HCT116 (cell line): ENCODE results near the gene CD99L2. TPM values are rescaled to one million over a fixed set of nuclear protein-coding genes. Genes with fewer than 3 reads are reported as not detected.

ENCODE experiments used
- ATAC-seq: fragments of 200-7000 bp; cut with Tn5 transposase; 2 replicates; pipeline ENCODE4 v1.9.1; 2020; ENCODE audit warnings: mild to moderate bottlenecking, moderate library complexity
- BruUV-seq: library from RNA; stranded (reverse); fragments of 400-500 nt; replicated peaks from 2 replicates; lab custom pipeline; 2021; lab: Mats Ljungman, UMichigan
- CTCF ChIA-PET: fragments of 300-600 bp; sonication (Branson Sonifier 250); formaldehyde crosslinking; loops from one replicate; lab custom pipeline; 2021; ENCODE audit warnings: antibody characterized with exemption; lab: Charles Lee
- POLR2A ChIA-PET: fragments of 300-600, 350-600 bp; sonication (Branson Sonifier 250); formaldehyde crosslinking; loops from one replicate; lab custom pipeline; 2021; ENCODE audit warnings: antibody characterized with exemption; lab: Charles Lee
- RAD21 ChIA-PET, 2 experiments: fragments of 300-600 bp; sonication (Branson Sonifier 250); formaldehyde crosslinking; loops; one replicate each; lab custom pipeline; 2023; ENCODE audit warnings: low total read pairs in 2 of 2; ENCODE audit not compliant: uncharacterized antibody in 2 of 2, unreplicated experiment in 2 of 2, low non-redundant PET in 1 of 2; lab: Charles Lee
- DNase-seq: peaks from one replicate; pipeline ENCODE4 v3.0.0-alpha.2; 2010; ENCODE audit warnings: low read depth, low spot score
- H2AFZ ChIP-seq: fragments of 200-600 bp; shearing (Covaris generic), sonication (generic); 2 replicates; pipeline ENCODE4 v1.6.1; 2017; ENCODE audit warnings: low read depth, mixed run types, mixed read lengths, antibody characterized with exemption, low read length; ENCODE audit not compliant: poor library complexity, severe bottlenecking
- H3K27ac ChIP-seq: 2 replicates; pipeline ENCODE4 v1.5.1; 2012; ENCODE audit warnings: low read depth, low read length
- H3K27me3 ChIP-seq: fragments of 200-600 bp; sonication (generic); 2 replicates; pipeline ENCODE4 v1.6.1; 2016; ENCODE audit warnings: mixed run types, low read length, mixed read lengths; ENCODE audit not compliant: insufficient read depth
- H3K36me3 ChIP-seq, 2 experiments: fragments of 200-500 bp in 1 of 2; fragments of 200-600 bp in 1 of 2; sonication (Bioruptor generic) in 1 of 2; sonication (generic) in 1 of 2; 2 replicates each; pipeline versions ENCODE4 v1.5.1 to v1.6.1; 2014 to 2016; ENCODE audit warnings: low read length in 2 of 2, inconsistent platforms in 1 of 2, mixed read lengths in 1 of 2, mixed run types in 1 of 2; ENCODE audit not compliant: insufficient read depth in 2 of 2, control insufficient read depth in 1 of 2
- H3K4me1 ChIP-seq, 2 experiments: fragments of 200-600 bp in 1 of 2; sonication (generic) in 1 of 2; 2 replicates each; pipeline versions ENCODE4 v1.5.1 to v1.6.1; 2012 to 2017; ENCODE audit warnings: low read length in 2 of 2, inconsistent platforms in 1 of 2, mild to moderate bottlenecking in 1 of 2, mixed read lengths in 1 of 2, mixed run types in 1 of 2, moderate library complexity in 1 of 2; ENCODE audit not compliant: insufficient read depth in 2 of 2, control insufficient read depth in 1 of 2
- H3K4me2 ChIP-seq: fragments of 200-600 bp; sonication (generic); 2 replicates; pipeline ENCODE4 v1.6.1; 2017; ENCODE audit warnings: mixed run types, low read length, mixed read lengths
- H3K4me3 ChIP-seq, 2 experiments: fragments of 200-600 bp in 1 of 2; sonication (generic) in 1 of 2; replicated peaks in 1 of 2; 2 replicates each; pipeline ENCODE4 v1.5.1; 2011 to 2016; ENCODE audit warnings: low read length in 2 of 2, control low read depth in 1 of 2, low read depth in 1 of 2, mild to moderate bottlenecking in 1 of 2, mixed read lengths in 1 of 2, mixed run types in 1 of 2
- H3K79me2 ChIP-seq: fragments of 200-600 bp; sonication (generic); 2 replicates; pipeline ENCODE4 v1.6.1; 2017; ENCODE audit warnings: mild to moderate bottlenecking, mixed run types, low read length, moderate library complexity, mixed read lengths; ENCODE audit not compliant: insufficient read depth
- H3K9ac ChIP-seq: fragments of 200-600 bp; sonication (generic); 2 replicates; pipeline ENCODE4 v1.6.1; 2016; ENCODE audit warnings: low read length, mixed read lengths
- H3K9me2 ChIP-seq: fragments of 200-600 bp; sonication (generic), shearing (Covaris generic); 2 replicates; pipeline ENCODE4 v1.6.1; 2017; ENCODE audit warnings: mixed run types, mild to moderate bottlenecking, moderate library complexity; ENCODE audit not compliant: insufficient read depth
- H3K9me3 ChIP-seq, 2 experiments: fragments of 200-500 bp in 1 of 2; fragments of 200-600 bp in 1 of 2; sonication (Bioruptor generic) in 1 of 2; sonication (generic) in 1 of 2; 2 replicates each; pipeline ENCODE4 v1.6.1; 2014 to 2017; ENCODE audit warnings: low read length in 2 of 2, mixed read lengths in 2 of 2, inconsistent platforms in 1 of 2, low read depth in 1 of 2, mild to moderate bottlenecking in 1 of 2, mixed run types in 1 of 2, moderate library complexity in 1 of 2; ENCODE audit not compliant: control insufficient read depth in 1 of 2, insufficient read depth in 1 of 2
- H4K20me1 ChIP-seq: fragments of 200-600 bp; sonication (generic), shearing (Covaris generic); 2 replicates; pipeline ENCODE4 v1.6.1; 2017; ENCODE audit warnings: mixed run types, mild to moderate bottlenecking, moderate library complexity; ENCODE audit not compliant: insufficient read depth
- CBX3 ChIP-seq: IDR thresholded peaks from 2 replicates; pipeline ENCODE4 v1.6.1; 2012; ENCODE audit warnings: low read depth
- CEBPB ChIP-seq: IDR thresholded peaks from 2 replicates; pipeline ENCODE4 v1.6.1; 2012; ENCODE audit warnings: low read depth
- CTCF ChIP-seq, 3 experiments: fragments of 200-600 bp in 1 of 3; sonication (generic) in 1 of 3; IDR thresholded peaks in 2 of 3; conservative IDR thresholded peaks in 1 of 3; 2 replicates each; pipeline ENCODE4 v1.5.1; 2012 to 2017; ENCODE audit warnings: low read depth in 2 of 3, low read length in 2 of 3, antibody characterized with exemption in 1 of 3, borderline replicate concordance in 1 of 3, control low read depth in 1 of 3, mild to moderate bottlenecking in 1 of 3, mixed read lengths in 1 of 3, mixed run types in 1 of 3, moderate library complexity in 1 of 3; ENCODE audit not compliant: insufficient read depth in 1 of 3
- EGR1 ChIP-seq: IDR thresholded peaks from 2 replicates; pipeline ENCODE4 v1.6.1; 2012; ENCODE audit warnings: low read depth
- EZH2 ChIP-seq: fragments of 200-600 bp; sonication (generic); IDR thresholded peaks from 2 replicates; pipeline ENCODE4 v1.6.1; 2017; ENCODE audit warnings: antibody characterized with exemption, mixed run types
- FOSL1 ChIP-seq: IDR thresholded peaks from 2 replicates; pipeline ENCODE4 v1.6.1; 2012; ENCODE audit warnings: low read depth
- JUND ChIP-seq: IDR thresholded peaks from 2 replicates; pipeline ENCODE4 v1.6.1; 2012
- POLR2A ChIP-seq: IDR thresholded peaks from 2 replicates; pipeline ENCODE4 v1.7.0; 2011; ENCODE audit warnings: borderline replicate concordance; ENCODE audit not compliant: insufficient read depth, insufficient read length; ENCODE audit errors: extremely low read depth
- POLR2AphosphoS5 ChIP-seq: IDR thresholded peaks from 2 replicates; pipeline ENCODE4 v1.6.1; 2011; ENCODE audit warnings: mild to moderate bottlenecking, low read depth, low read length, moderate library complexity
- RAD21 ChIP-seq: IDR thresholded peaks from 2 replicates; pipeline ENCODE4 v1.6.1; 2012; ENCODE audit warnings: low read depth, mild to moderate bottlenecking
- SIN3A ChIP-seq: IDR thresholded peaks from 2 replicates; pipeline ENCODE4 v1.6.1; 2012; ENCODE audit warnings: low read depth
- SP1 ChIP-seq: IDR thresholded peaks from 2 replicates; pipeline ENCODE4 v1.6.1; 2012; ENCODE audit warnings: low read depth
- SRF ChIP-seq: IDR thresholded peaks from 2 replicates; pipeline ENCODE4 v1.6.1; 2012; ENCODE audit warnings: low read depth
- TCF7L2 ChIP-seq: IDR thresholded peaks from 2 replicates; pipeline ENCODE4 v1.7.0; 2011; ENCODE audit warnings: borderline replicate concordance, inconsistent platforms; ENCODE audit not compliant: insufficient read depth, insufficient read length; ENCODE audit errors: extremely low read depth
- ZBTB33 ChIP-seq: IDR thresholded peaks from 2 replicates; pipeline ENCODE4 v1.6.1; 2011; ENCODE audit warnings: mild to moderate bottlenecking, low read length, moderate library complexity; ENCODE audit not compliant: insufficient replicate concordance; ENCODE audit errors: extremely low read depth
- intact Hi-C: fragments of 100-400 bp; cut with micrococcal nuclease; formaldehyde crosslinking; loops from 2 replicates; pipeline ENCODE4 v1.10.0; 2022
- total RNA-seq: library from RNA; stranded (reverse); gene quantifications from one replicate; pipeline ENCODE4 v1.2.1, GENCODE V29; 2021; ENCODE audit not compliant: unreplicated experiment
- TF ChIP-seq, protein P1 (sequence below): IDR thresholded peaks from 2 replicates; pipeline ENCODE4 v1.6.1; 2012
- TF ChIP-seq, protein P2 (sequence below): IDR thresholded peaks from 2 replicates; pipeline ENCODE4 v1.6.1; 2012; ENCODE audit warnings: low read depth

CD99L2 gene
- total RNA-seq, 1 experiment from 2014 or later = 6.2 TPM

DNA sequence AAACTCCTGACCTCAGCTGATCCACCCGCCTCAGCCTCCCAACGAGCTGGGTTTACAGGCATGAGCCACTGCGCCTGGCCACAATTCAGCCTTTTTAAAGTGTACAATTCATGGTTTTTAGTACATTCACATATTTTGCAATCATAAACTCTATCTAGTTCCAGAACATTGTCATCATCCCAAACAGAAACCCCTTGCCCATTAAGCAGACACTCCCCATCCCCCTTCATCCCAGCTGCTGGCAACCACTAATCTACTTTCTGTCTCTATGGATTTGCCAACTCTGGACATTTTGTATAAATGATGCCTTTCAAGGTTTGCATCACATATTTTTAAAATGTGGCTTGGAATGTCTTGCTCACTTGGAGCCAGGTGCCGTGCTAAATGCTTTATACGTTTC lies 4.5 kb downstream of the CD99L2 start:
- DNase-seq = no peak
- ATAC-seq = no peak
- intact Hi-C loops = loop anchor here (10.0 kb wide), 1 partner anchor 91 kb away; the partner anchor contains the start of gene HMGB3
- POLR2A ChIA-PET = no interaction called here
- BruUV-seq = no TSS peak
- H3K9ac ChIP-seq = no peak overlapping the region
- RAD21 ChIA-PET = no interaction called here
- no peaks in the 10 kb centered on the region for H3K9me2 ChIP-seq
- no peak for TF ChIP-seq EZH2
- no peak for TF ChIP-seq RAD21
- no peak for TF ChIP-seq CEBPB
- no peak for TF ChIP-seq SRF
- no peak for TF ChIP-seq EGR1
- TF ChIP-seq TCF7L2 = no peak
- no peak for TF ChIP-seq POLR2AphosphoS5
- TF ChIP-seq POLR2A = no peak
- TF ChIP-seq, protein P1, sequence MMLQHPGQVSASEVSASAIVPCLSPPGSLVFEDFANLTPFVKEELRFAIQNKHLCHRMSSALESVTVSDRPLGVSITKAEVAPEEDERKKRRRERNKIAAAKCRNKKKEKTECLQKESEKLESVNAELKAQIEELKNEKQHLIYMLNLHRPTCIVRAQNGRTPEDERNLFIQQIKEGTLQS = no peak
- no peak for TF ChIP-seq SP1
- TF ChIP-seq JUND = no peak
- no peak for TF ChIP-seq CBX3
- TF ChIP-seq ZBTB33 = no peak
- TF ChIP-seq, protein P2, sequence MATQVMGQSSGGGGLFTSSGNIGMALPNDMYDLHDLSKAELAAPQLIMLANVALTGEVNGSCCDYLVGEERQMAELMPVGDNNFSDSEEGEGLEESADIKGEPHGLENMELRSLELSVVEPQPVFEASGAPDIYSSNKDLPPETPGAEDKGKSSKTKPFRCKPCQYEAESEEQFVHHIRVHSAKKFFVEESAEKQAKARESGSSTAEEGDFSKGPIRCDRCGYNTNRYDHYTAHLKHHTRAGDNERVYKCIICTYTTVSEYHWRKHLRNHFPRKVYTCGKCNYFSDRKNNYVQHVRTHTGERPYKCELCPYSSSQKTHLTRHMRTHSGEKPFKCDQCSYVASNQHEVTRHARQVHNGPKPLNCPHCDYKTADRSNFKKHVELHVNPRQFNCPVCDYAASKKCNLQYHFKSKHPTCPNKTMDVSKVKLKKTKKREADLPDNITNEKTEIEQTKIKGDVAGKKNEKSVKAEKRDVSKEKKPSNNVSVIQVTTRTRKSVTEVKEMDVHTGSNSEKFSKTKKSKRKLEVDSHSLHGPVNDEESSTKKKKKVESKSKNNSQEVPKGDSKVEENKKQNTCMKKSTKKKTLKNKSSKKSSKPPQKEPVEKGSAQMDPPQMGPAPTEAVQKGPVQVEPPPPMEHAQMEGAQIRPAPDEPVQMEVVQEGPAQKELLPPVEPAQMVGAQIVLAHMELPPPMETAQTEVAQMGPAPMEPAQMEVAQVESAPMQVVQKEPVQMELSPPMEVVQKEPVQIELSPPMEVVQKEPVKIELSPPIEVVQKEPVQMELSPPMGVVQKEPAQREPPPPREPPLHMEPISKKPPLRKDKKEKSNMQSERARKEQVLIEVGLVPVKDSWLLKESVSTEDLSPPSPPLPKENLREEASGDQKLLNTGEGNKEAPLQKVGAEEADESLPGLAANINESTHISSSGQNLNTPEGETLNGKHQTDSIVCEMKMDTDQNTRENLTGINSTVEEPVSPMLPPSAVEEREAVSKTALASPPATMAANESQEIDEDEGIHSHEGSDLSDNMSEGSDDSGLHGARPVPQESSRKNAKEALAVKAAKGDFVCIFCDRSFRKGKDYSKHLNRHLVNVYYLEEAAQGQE = no peak
- TF ChIP-seq CTCF (IDR thresholded peaks at IDR 0.05 in 2 of 3, conservative IDR thresholded peaks at IDR 0.05 in 1 of 3; ENCODE audit: borderline replicate concordance in 1 of 3, insufficient read depth in 1 of 3, low read depth in 2 of 3, low read length in 2 of 3) = no peak
- no peak for TF ChIP-seq SIN3A
- no peak for TF ChIP-seq FOSL1
- H3K4me3 ChIP-seq = no peak overlapping the region
- H3K27me3 ChIP-seq = no peaks in the 10 kb centered on the region
- H3K79me2 ChIP-seq = 0 out of 2 replicates have a peak, but pooled peaks cover 6% of the 10 kb centered on the region
- H4K20me1 ChIP-seq = no peaks in the 10 kb centered on the region
- no peaks in the 10 kb centered on the region for H3K9me3 ChIP-seq
- H3K27ac ChIP-seq = no peak overlapping the region
- no peak overlapping the region for H2AFZ ChIP-seq
- H3K4me1 ChIP-seq = peaks cover 0 to 6% of the 10 kb centered on the region in 2 experiments; a peak in 1 of 4 replicates
- H3K4me2 ChIP-seq = no peak overlapping the region
- CTCF ChIA-PET = no interaction called here
- H3K36me3 ChIP-seq = no peaks in the 10 kb centered on the region
